Smooth muscle cell (in vitro differentiated cells): Measurements from ENCODE around the gene CEP57L1. TPM values are rescaled to one million over a fixed set of nuclear protein-coding genes. Genes with fewer than 3 reads are reported as not detected.

Source experiments
- DNase-seq: peaks from one replicate; lab custom pipeline; 2025; ENCODE audit not compliant: unreplicated experiment; lab: John Stamatoyannopoulos, UW
- H2AFZ ChIP-seq: fragments of 200-600 bp; sonication (generic); 2 replicates; pipeline ENCODE4 v1.6.0; 2016; ENCODE audit warnings: antibody characterized with exemption, low read depth, mild to moderate bottlenecking
- H3F3A ChIP-seq: fragments of 200-600 bp; sonication (generic); 2 replicates; pipeline ENCODE4 v1.6.0; 2017; ENCODE audit warnings: antibody characterized with exemption, low read depth
- H3K27ac ChIP-seq: fragments of 200-600 bp; sonication (generic); 2 replicates; pipeline ENCODE4 v1.5.1; 2016; ENCODE audit warnings: low read depth, mild to moderate bottlenecking
- H3K27me3 ChIP-seq: fragments of 200-600 bp; sonication (generic); 2 replicates; pipeline ENCODE4 v1.6.1; 2016; ENCODE audit warnings: low read depth, mild to moderate bottlenecking
- H3K36me3 ChIP-seq: fragments of 200-600 bp; sonication (generic); 2 replicates; pipeline ENCODE4 v1.5.1; 2016; ENCODE audit warnings: low read depth
- H3K4me1 ChIP-seq: fragments of 200-600 bp; sonication (generic); 2 replicates; pipeline ENCODE4 v1.5.1; 2016; ENCODE audit warnings: low read depth
- H3K4me2 ChIP-seq: fragments of 200-600 bp; sonication (generic); 2 replicates; pipeline ENCODE4 v1.6.0; 2016; ENCODE audit warnings: mild to moderate bottlenecking
- H3K4me3 ChIP-seq: fragments of 200-600 bp; sonication (generic); 2 replicates; pipeline ENCODE4 v1.5.1; 2016; ENCODE audit warnings: mild to moderate bottlenecking
- H3K79me2 ChIP-seq: fragments of 200-600 bp; sonication (generic); 2 replicates; pipeline ENCODE4 v1.6.0; 2016; ENCODE audit warnings: low read depth, mild to moderate bottlenecking
- H3K9ac ChIP-seq: fragments of 200-600 bp; sonication (generic); 2 replicates; pipeline ENCODE4 v1.6.0; 2016; ENCODE audit warnings: low read depth
- H3K9me3 ChIP-seq: fragments of 200-600 bp; sonication (generic); replicated peaks from 2 replicates; pipeline ENCODE4 v1.5.1; 2016; ENCODE audit warnings: low read depth
- H4K20me1 ChIP-seq: fragments of 200-600 bp; sonication (generic); 2 replicates; pipeline ENCODE4 v1.6.0; 2016; ENCODE audit warnings: low read depth
- CTCF ChIP-seq: fragments of 200-600 bp; sonication (generic); IDR thresholded peaks from 2 replicates; pipeline ENCODE4 v1.5.1; 2017; ENCODE audit warnings: borderline replicate concordance, mild to moderate bottlenecking, antibody characterized with exemption; ENCODE audit not compliant: insufficient read depth, poor library complexity, severe bottlenecking
- WGBS: methylation state at CpG from one replicate; pipeline ENCODE4 v1.1.7; 2016; ENCODE audit warnings: low lambda C conversion rate; 5-methylcytosine and 5-hydroxymethylcytosine counted together
- polyA plus RNA-seq: library from polyadenylated mRNA; unstranded; fragments of >200 nt; fragmentation: Nextera tagmentation; extraction: Ambion mirVana; gene quantifications from 2 replicates; pipeline ENCODE4 v1.2.1, GENCODE V29; 2016
- total RNA-seq: library from RNA; depleted of rRNA; stranded (reverse); fragments of >200 nt; gene quantifications from 2 replicates; pipeline ENCODE4 v1.2.3, GENCODE V29; 2014

CEP57L1 gene
- total and polyA plus RNA-seq, 2 experiments from 2014 or later = 24.0 to 36.8 TPM

DNA sequence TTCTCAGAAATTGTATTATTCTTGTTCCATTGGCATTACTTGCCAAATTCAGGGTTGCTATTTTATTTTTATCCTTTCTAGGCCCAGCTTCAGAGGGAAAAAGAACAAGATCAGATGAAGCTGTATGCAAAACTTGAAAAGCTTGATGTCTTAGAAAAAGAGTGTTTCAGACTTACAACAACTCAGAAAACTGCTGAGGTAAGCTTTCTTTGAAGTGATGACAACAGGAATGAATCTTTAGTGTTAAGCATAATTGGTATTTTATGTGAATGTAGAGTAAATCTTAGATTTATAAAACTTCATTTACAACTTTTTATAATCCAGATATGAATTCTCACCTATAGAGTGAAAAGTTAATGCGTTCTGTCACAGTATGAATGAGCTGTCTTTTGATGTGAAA, 58.4 kb downstream of the CEP57L1 start:
- no peak for DNase-seq
- H3F3A ChIP-seq = no peaks in the 10 kb centered on the region
- no peaks in the 10 kb centered on the region for H3K27me3 ChIP-seq
- WGBS = 96% methylated on average over 1 of the region's 1 CpG
- H3K4me2 ChIP-seq = no peak overlapping the region
- no peak for TF ChIP-seq CTCF
- H4K20me1 ChIP-seq = no peaks in the 10 kb centered on the region
- no peak overlapping the region for H2AFZ ChIP-seq
- H3K9me3 ChIP-seq = peaks cover 7% of the 10 kb centered on the region
- H3K27ac ChIP-seq = no peak overlapping the region
- H3K36me3 ChIP-seq = peaks cover 16% of the 10 kb centered on the region
- no peak overlapping the region for H3K9ac ChIP-seq
- H3K4me1 ChIP-seq = no peaks in the 10 kb centered on the region
- H3K79me2 ChIP-seq = no peaks in the 10 kb centered on the region
- H3K4me3 ChIP-seq = no peak overlapping the region

- H3K9me3 ChIP-seq = no peaks in the 10 kb centered on the region
- H3K9ac ChIP-seq = no peak overlapping the region
- H3K27me3 ChIP-seq = no peaks in the 10 kb centered on the region
- H3K79me2 ChIP-seq = no peaks in the 10 kb centered on the region
- no peaks in the 10 kb centered on the region for H3F3A ChIP-seq
- TF ChIP-seq CTCF = no peak
- no peaks in the 10 kb centered on the region for H4K20me1 ChIP-seq
- no peak overlapping the region for H3K4me3 ChIP-seq
- H3K4me1 ChIP-seq = no peaks in the 10 kb centered on the region
- H3K27ac ChIP-seq = no peak overlapping the region
- no peaks in the 10 kb centered on the region for H3K36me3 ChIP-seq
- no peak for DNase-seq
- H3K4me2 ChIP-seq = no peak overlapping the region
- no peak overlapping the region for H2AFZ ChIP-seq
Measured at GRCh38 chr6:109164331-109164730, 69.0 kb downstream of the CEP57L1 start.

GRCh38 chr6:109165392-109165974, 70.2 kb downstream of the CEP57L1 start:
- Histone ChIP-seq H3K4me2 (no peak overlapping the region), H3K36me3 (no peaks in the 10 kb centered on the region), H3K9me3 (no peaks in the 10 kb centered on the region), H4K20me1 (no peaks in the 10 kb centered on the region), H3K9ac (no peak overlapping the region), H3F3A (no peaks in the 10 kb centered on the region), H3K27me3 (no peaks in the 10 kb centered on the region), H3K27ac (no peak overlapping the region), H2AFZ (no peak overlapping the region), H3K4me1 (no peaks in the 10 kb centered on the region), H3K79me2 (no peaks in the 10 kb centered on the region), H3K4me3 (no peak overlapping the region)
- DNase-seq = no peak
- WGBS = 53% methylated on average over 1 of the region's 1 CpG
- TF ChIP-seq CTCF = no peak

GRCh38 chr6:109166673-109167072, 71.4 kb downstream of the CEP57L1 start:
- 93% methylated on average over 3 of the region's 3 CpGs for WGBS

More at GRCh38 chr6:109166673-109167072, 71.4 kb downstream of the CEP57L1 start:
- no peaks in the 10 kb centered on the region for H4K20me1 ChIP-seq
- no peaks in the 10 kb centered on the region for H3K27me3 ChIP-seq
- H3K9ac ChIP-seq = no peak overlapping the region
- H3K27ac ChIP-seq = no peak overlapping the region
- H3K4me2 ChIP-seq = no peak overlapping the region
- no peak for DNase-seq
- H3K79me2 ChIP-seq = no peaks in the 10 kb centered on the region
- H3K36me3 ChIP-seq = no peaks in the 10 kb centered on the region
- no peaks in the 10 kb centered on the region for H3K9me3 ChIP-seq
- TF ChIP-seq CTCF = no peak
- H3K4me1 ChIP-seq = no peaks in the 10 kb centered on the region
- H3K4me3 ChIP-seq = no peak overlapping the region
- no peak overlapping the region for H2AFZ ChIP-seq
- H3F3A ChIP-seq = no peaks in the 10 kb centered on the region
